Esophagus squamous epithelium (tissue), 4 donors: Measurements from ENCODE around the gene RNU7-1.

Source experiments
- POLR2A ChIP-seq, 4 donors: fragments of 450-650 bp; IDR thresholded peaks; one replicate each; pipeline ENCODE4 v1.6.1; 2017; ENCODE audit warnings: antibody characterized with exemption in 4 of 4, mild to moderate bottlenecking in 4 of 4, moderate library complexity in 3 of 4
- TF ChIP-seq, protein P1 (sequence below), 6 experiments: fragments of 450-650 bp in 4 of 6; fragments of 200-600 bp in 2 of 6; sonication (generic) in 2 of 6; IDR thresholded peaks; one replicate each; pipeline ENCODE4 v1.5.1; 2016 to 2019; ENCODE audit warnings: antibody characterized with exemption in 6 of 6, mild to moderate bottlenecking in 4 of 6, moderate library complexity in 4 of 6

GRCh38 chr12:6943722-6944380 lies at the start of gene RNU7-1, which contains the start of gene C12orf57:
- TF ChIP-seq, protein P1, sequence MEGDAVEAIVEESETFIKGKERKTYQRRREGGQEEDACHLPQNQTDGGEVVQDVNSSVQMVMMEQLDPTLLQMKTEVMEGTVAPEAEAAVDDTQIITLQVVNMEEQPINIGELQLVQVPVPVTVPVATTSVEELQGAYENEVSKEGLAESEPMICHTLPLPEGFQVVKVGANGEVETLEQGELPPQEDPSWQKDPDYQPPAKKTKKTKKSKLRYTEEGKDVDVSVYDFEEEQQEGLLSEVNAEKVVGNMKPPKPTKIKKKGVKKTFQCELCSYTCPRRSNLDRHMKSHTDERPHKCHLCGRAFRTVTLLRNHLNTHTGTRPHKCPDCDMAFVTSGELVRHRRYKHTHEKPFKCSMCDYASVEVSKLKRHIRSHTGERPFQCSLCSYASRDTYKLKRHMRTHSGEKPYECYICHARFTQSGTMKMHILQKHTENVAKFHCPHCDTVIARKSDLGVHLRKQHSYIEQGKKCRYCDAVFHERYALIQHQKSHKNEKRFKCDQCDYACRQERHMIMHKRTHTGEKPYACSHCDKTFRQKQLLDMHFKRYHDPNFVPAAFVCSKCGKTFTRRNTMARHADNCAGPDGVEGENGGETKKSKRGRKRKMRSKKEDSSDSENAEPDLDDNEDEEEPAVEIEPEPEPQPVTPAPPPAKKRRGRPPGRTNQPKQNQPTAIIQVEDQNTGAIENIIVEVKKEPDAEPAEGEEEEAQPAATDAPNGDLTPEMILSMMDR (IDR thresholded peaks at IDR 0.05), result peak in 1 of 6 experiments; percentile 7
- TF ChIP-seq POLR2A (IDR thresholded peaks at IDR 0.05), result peak in 3 of 4 donors; percentile 22 to 96 (median 81)
